Endothelial cell of umbilical vein (primary cell): Measurements from ENCODE around the gene FBXO40. TPM values are rescaled to one million over a fixed set of nuclear protein-coding genes. Genes with fewer than 3 reads are reported as not detected.

Source experiments
- BruUV-seq: library from RNA; stranded (reverse); fragments of 400-500 nt; replicated peaks from 2 replicates; lab custom pipeline; 2021; lab: Mats Ljungman, UMichigan
- CTCF ChIA-PET: fragments of 300-600, 350-600 bp; sonication (Branson Sonifier 250); formaldehyde crosslinking; loops from one replicate; lab custom pipeline; 2021; ENCODE audit warnings: antibody characterized with exemption, inconsistent platforms; lab: Charles Lee
- POLR2A ChIA-PET: fragments of 300-600, 350-600 bp; sonication (Branson Sonifier 250); formaldehyde crosslinking; loops from one replicate; lab custom pipeline; 2021; ENCODE audit warnings: antibody characterized with exemption, inconsistent platforms; lab: Charles Lee
- DNase-seq: peaks from one replicate; pipeline ENCODE4 v3.0.0-alpha.2; 2011; ENCODE audit warnings: low read depth, low spot score
- FAIRE-seq: peaks from 2 replicates; lab custom pipeline; 2011; peaks lifted over from hg19 to GRCh38; lab: Jason Lieb, UNC
- H2AFZ ChIP-seq: 2 replicates; pipeline ENCODE4 v1.6.0; 2012; ENCODE audit warnings: low read depth, low read length, control low read depth, inconsistent platforms
- H3K27ac ChIP-seq: 2 replicates; pipeline ENCODE4 v1.5.1; 2011; ENCODE audit warnings: low read depth, mild to moderate bottlenecking, control low read depth, low read length, moderate library complexity; ENCODE audit not compliant: insufficient read depth
- H3K27me3 ChIP-seq, 2 experiments: 2 replicates each; pipeline versions ENCODE4 v1.6.0 to v1.6.1; 2011; ENCODE audit warnings: low read length in 2 of 2, mixed read lengths in 1 of 2; ENCODE audit not compliant: control insufficient read depth in 2 of 2, insufficient read depth in 2 of 2
- H3K36me3 ChIP-seq, 2 experiments: 2 replicates in 1 of 2; 3 replicates in 1 of 2; pipeline ENCODE4 v1.5.1; 2011; ENCODE audit warnings: low read length in 2 of 2, mild to moderate bottlenecking in 1 of 2, moderate library complexity in 1 of 2; ENCODE audit not compliant: control insufficient read depth in 2 of 2, insufficient read depth in 2 of 2; ENCODE audit errors: extremely low read depth in 1 of 2
- H3K4me1 ChIP-seq: 3 replicates; pipeline ENCODE4 v1.5.1; 2011; ENCODE audit warnings: mild to moderate bottlenecking, low read length; ENCODE audit not compliant: control insufficient read depth, insufficient read depth; ENCODE audit errors: extremely low read depth
- H3K4me2 ChIP-seq: 2 replicates; pipeline ENCODE4 v1.6.1; 2011; ENCODE audit warnings: low read length, control low read depth, mixed read lengths; ENCODE audit not compliant: insufficient read depth
- H3K4me3 ChIP-seq, 3 experiments: fragments of 200-600 bp in 1 of 3; sonication (generic), shearing (Covaris generic) in 1 of 3; replicated peaks in 1 of 3; 2 replicates each; pipeline ENCODE4 v1.5.1; 2011 to 2016; ENCODE audit warnings: control low read depth in 3 of 3, low read length in 3 of 3, mild to moderate bottlenecking in 2 of 3, inconsistent platforms in 1 of 3, low read depth in 1 of 3, moderate library complexity in 1 of 3; ENCODE audit not compliant: insufficient read depth in 1 of 3
- H3K79me2 ChIP-seq: 2 replicates; pipeline ENCODE4 v1.6.0; 2012; ENCODE audit warnings: low read length, inconsistent platforms; ENCODE audit not compliant: control insufficient read depth, insufficient read depth
- H3K9ac ChIP-seq: replicated peaks from 2 replicates; pipeline ENCODE3; 2011; ENCODE audit warnings: low read length, control low read depth; ENCODE audit not compliant: insufficient read depth; ENCODE audit errors: extremely low read depth
- H3K9me1 ChIP-seq: replicated peaks from 3 replicates; pipeline ENCODE4 v1.6.0; 2011; ENCODE audit warnings: mild to moderate bottlenecking, low read length; ENCODE audit not compliant: control insufficient read depth, insufficient read depth; ENCODE audit errors: extremely low read depth
- H3K9me3 ChIP-seq: replicated peaks from 2 replicates; pipeline ENCODE4 v1.5.1; 2012; ENCODE audit warnings: low read length, inconsistent platforms; ENCODE audit not compliant: control insufficient read depth, insufficient read depth
- H4K20me1 ChIP-seq: replicated peaks from 2 replicates; pipeline ENCODE3; 2011; ENCODE audit warnings: mild to moderate bottlenecking, low read length; ENCODE audit not compliant: control insufficient read depth, insufficient read depth; ENCODE audit errors: extremely low read depth
- EZH2 ChIP-seq: IDR thresholded peaks from 2 replicates; pipeline ENCODE4 v1.6.1; 2012; ENCODE audit warnings: borderline replicate concordance, low read depth, mild to moderate bottlenecking, moderate library complexity, low read length, inconsistent platforms; ENCODE audit not compliant: severe bottlenecking
- FOS ChIP-seq: IDR thresholded peaks from 2 replicates; pipeline ENCODE4 v1.6.1; 2011; ENCODE audit warnings: mild to moderate bottlenecking, low read length, moderate library complexity, borderline replicate concordance; ENCODE audit not compliant: insufficient read depth
- GATA2 ChIP-seq: IDR thresholded peaks from 2 replicates; pipeline ENCODE4 v1.7.0; 2011; ENCODE audit warnings: low read depth, mild to moderate bottlenecking, moderate library complexity, mixed read lengths, low read length; ENCODE audit not compliant: insufficient read length, insufficient read depth
- JUN ChIP-seq: IDR thresholded peaks from 2 replicates; pipeline ENCODE4 v1.6.1; 2011; ENCODE audit warnings: borderline replicate concordance, low read depth; ENCODE audit not compliant: insufficient read length, insufficient read depth
- MYC ChIP-seq: IDR thresholded peaks from one replicate; pipeline ENCODE4 v1.6.1; 2011; ENCODE audit warnings: mild to moderate bottlenecking, low read depth, low read length
- POLR2AphosphoS5 ChIP-seq: IDR thresholded peaks from 2 replicates; pipeline ENCODE4 v1.6.1; 2012; ENCODE audit warnings: low read depth, mild to moderate bottlenecking, control low read depth, low read length, moderate library complexity; ENCODE audit not compliant: insufficient read depth
- dilution Hi-C: fragments of 300-500 bp; cut with MboI; formaldehyde crosslinking; loops from one replicate; pipeline ENCODE4 v1.15.0; 2019; ENCODE audit warnings: low sequenced_read_pairs; ENCODE audit not compliant: extremely low pct_ligation_motif_present
- intact Hi-C: fragments of 100-400 bp; cut with micrococcal nuclease; formaldehyde crosslinking; loops from one replicate; pipeline ENCODE4 v1.10.0; 2022
- polyA plus RNA-seq, 4 experiments: library from polyadenylated mRNA; depleted of rRNA in 3 of 4; stranded (reverse) in 3 of 4; unstranded in 1 of 4; fragments of >200 nt; gene quantifications; 2 replicates each; pipeline versions ENCODE4 v1.2.1 to v1.2.3, GENCODE V29; 2011 to 2012; ENCODE audit warnings: missing spikeins in 1 of 4
- total RNA-seq: library from RNA; stranded (reverse); gene quantifications from 2 replicates; pipeline ENCODE4 v1.2.3, GENCODE V29; 2021

FBXO40 gene
- total and polyA plus RNA-seq, 2 donors (not counting 3 experiments of a cell fraction or from before 2014, with no cell fraction given), result not detected

- ChIA-PET POLR2A (no interaction called here), CTCF (no interaction called here)
- Histone ChIP-seq H3K4me2 (no peak overlapping the region), H3K36me3 (no peaks in the 10 kb centered on the region), H3K4me1 (no peaks in the 10 kb centered on the region), H3K79me2 (no peaks in the 10 kb centered on the region), H3K27me3 (peaks cover 2% of the 10 kb centered on the region in 2 experiments), H3K4me3 (no peak overlapping the region), H3K9ac (no peak overlapping the region), H3K9me1 (no peaks in the 10 kb centered on the region), H3K27ac (no peak overlapping the region), H4K20me1 (no peaks in the 10 kb centered on the region), H3K9me3 (no peaks in the 10 kb centered on the region), H2AFZ (no peak overlapping the region)
- no peak for FAIRE-seq
- intact Hi-C loops, result no loop called here
- BruUV-seq, result no TSS peak
- TF ChIP-seq EZH2 (no peak), FOS (no peak), POLR2AphosphoS5 (no peak), MYC (no peak)
- no peak for DNase-seq
- dilution Hi-C loops, result no loop called here
Measured at GRCh38 chr3:121566773-121567172, 26.4 kb upstream of the FBXO40 start.

DNA sequence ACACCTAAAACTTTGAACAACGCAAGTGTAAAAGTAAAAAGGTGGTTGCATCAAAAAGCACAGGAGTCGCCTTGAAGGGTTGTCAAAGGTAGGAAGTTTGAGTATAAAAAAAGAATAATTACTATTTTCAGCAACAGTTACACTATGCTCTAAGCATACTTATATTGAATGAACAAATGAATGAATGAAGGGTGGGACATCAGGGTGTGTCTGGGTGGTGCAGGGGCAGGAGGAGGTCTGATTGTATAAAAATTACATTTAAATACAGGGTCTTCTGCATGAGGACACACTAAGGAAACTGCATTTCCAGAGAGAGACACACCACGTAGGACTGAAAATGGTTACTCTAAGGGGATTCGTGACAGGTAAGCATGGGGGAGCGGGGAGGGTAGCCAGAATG lies 25.5 kb upstream of the FBXO40 start, which contains the start of gene ARGFX:
ARGFX (plus strand) TSS at position 301 of the 400 bp plus-strand sequence. CDS start 2,765 bp downstream, outside the sequence.
- CTCF ChIA-PET, result no interaction called here
- Histone ChIP-seq H3K9me1 (no peaks in the 10 kb centered on the region), H4K20me1 (no peaks in the 10 kb centered on the region), H2AFZ (no peak within 1 kb of the TSS), H3K9ac (no peak within 1 kb of the TSS), H3K36me3 (no peaks in the 10 kb centered on the region), H3K4me3 (no peak within 1 kb of the TSS), H3K27ac (no peak within 1 kb of the TSS), H3K4me2 (no peak within 1 kb of the TSS), H3K79me2 (no peaks in the 10 kb centered on the region), H3K9me3 (no peaks in the 10 kb centered on the region), H3K27me3 (peaks cover 0 to 2% of the 10 kb centered on the region in 2 experiments), H3K4me1 (no peaks in the 10 kb centered on the region)
- DNase-seq, result no peak
- no peak for FAIRE-seq
- POLR2A ChIA-PET, result no interaction called here
- no TSS peak for BruUV-seq
- dilution Hi-C loops (no loop called here), intact Hi-C loops (no loop called here)
- TF ChIP-seq MYC (no peak), FOS (no peak), GATA2 (no peak), JUN (no peak), POLR2AphosphoS5 (no peak), EZH2 (no peak)
